Tibial nerve (tissue), 4 donors: ENCODE results near the gene SAXO1.

Experiments used
- CTCF ChIP-seq, 5 experiments: fragments of 200-600 bp in 3 of 5; fragments of 450-650 bp in 2 of 5; sonication (generic) in 3 of 5; IDR thresholded peaks; one replicate each; pipeline ENCODE4 v1.5.1; 2016 to 2019; ENCODE audit warnings: antibody characterized with exemption in 5 of 5, mild to moderate bottlenecking in 3 of 5, moderate library complexity in 2 of 5
- EP300 ChIP-seq, 2 donors: sonication (generic); formaldehyde crosslinking; IDR thresholded peaks; one replicate each; pipeline ENCODE4 v1.6.1; 2017; ENCODE audit warnings: antibody characterized with exemption in 2 of 2, mild to moderate bottlenecking in 1 of 2
- POLR2A ChIP-seq, 2 donors: fragments of 450-650 bp; IDR thresholded peaks; one replicate each; pipeline ENCODE4 v1.6.1; 2017; ENCODE audit warnings: antibody characterized with exemption in 2 of 2, mild to moderate bottlenecking in 2 of 2, moderate library complexity in 2 of 2

GRCh38 chr9:18996211-18996610 is 36.8 kb downstream of the SAXO1 start:
- TF ChIP-seq POLR2A (IDR thresholded peaks at IDR 0.05), result no peak
- no peak for TF ChIP-seq CTCF (IDR thresholded peaks at IDR 0.05)
- TF ChIP-seq EP300 (IDR thresholded peaks at IDR 0.05), result no peak
